ENCODE measurements around the gene CPNE9. TPM values are rescaled to one million over a fixed set of nuclear protein-coding genes. Genes with fewer than 3 reads are reported as not detected.
"Not testable (repeated sequence)": the region's sequence is repeated elsewhere in the genome, so short reads cannot be mapped to it uniquely, and the experiment has no call there.

CPNE9 gene
- polyA plus RNA-seq, 1 of the 3 experiments (the other 2 are of a cell fraction): 0.03 TPM

GRCh38 chr3:9770276-9770812 is 66.7 kb downstream of the CPNE9 start:
- 58% methylated on average over 15 of the region's 15 CpGs for WGBS (ENCODE audit: low lambda C conversion rate)
- H3K27ac ChIP-seq (ENCODE audit: low read depth in 2 of 2, low read length in 1 of 2): no peak overlapping the region
- H3K4me1 ChIP-seq (ENCODE audit: control insufficient read depth in 1 of 2, insufficient read depth in 2 of 2, low read depth in 1 of 2, low read length in 1 of 2): peaks cover 6 to 14% of the 10 kb centered on the region in 2 experiments; a peak in 1 of 4 replicates
- H3F3A ChIP-seq (replicated peaks; ENCODE audit: insufficient read depth): peaks cover 4% of the 10 kb centered on the region
- TF ChIP-seq JUND (IDR thresholded peaks at IDR 0.05): no peak
- no peak for TF ChIP-seq TAF1 (IDR thresholded peaks at IDR 0.05; ENCODE audit: borderline replicate concordance, low read depth, low read length)
- TF ChIP-seq GABPA (IDR thresholded peaks at IDR 0.05; ENCODE audit: low read depth): no peak
- no peak for TF ChIP-seq USF2 (IDR thresholded peaks at IDR 0.05; ENCODE audit: borderline replicate concordance, low read depth, low read length)
- no peak for TF ChIP-seq GATA2 (CRISPR knock-in tag; IDR thresholded peaks at IDR 0.05)
- no peak for TF ChIP-seq PBX3 (IDR thresholded peaks at IDR 0.05)
- no peak for TF ChIP-seq ZBTB33 (IDR thresholded peaks at IDR 0.05; ENCODE audit: borderline replicate concordance, low read depth)
- no peak for TF ChIP-seq TCF12 (IDR thresholded peaks at IDR 0.05)
- no peak for TF ChIP-seq YY1 (IDR thresholded peaks at IDR 0.05; ENCODE audit: low read depth)
- TF ChIP-seq FOXM1 (IDR thresholded peaks at IDR 0.05; ENCODE audit: low read depth): no peak
- no peaks in the 10 kb centered on the region for H3K9me2 ChIP-seq
- H3K9me3 ChIP-seq: no peaks in the 10 kb centered on the region
- DNase-seq: peak; percentile 40
- H3K27me3 ChIP-seq (ENCODE audit: insufficient read depth): no peaks in the 10 kb centered on the region
- peak overlapping the region; percentile 100 for H3K4me2 ChIP-seq
- H3K79me2 ChIP-seq (ENCODE audit: insufficient read depth): peaks cover 3% of the 10 kb centered on the region; the same call in 1 of the 2 replicates
- peak overlapping the region; percentile 64 to 95 for H3K4me3 ChIP-seq (ENCODE audit: low read depth in 2 of 2, low read length in 1 of 2)
- no peaks in the 10 kb centered on the region for H4K20me1 ChIP-seq (ENCODE audit: insufficient read depth)
- ChIA-PET POLR2A (interaction anchor here (0.7 to 3.7 kb wide), 5 partner anchors 8 to 68 kb away, joined by 3 to 20 read pairs (median 4); partner anchors contain the start of genes ARPC4 and OGG1), CTCF (interaction anchor here (1.0 to 1.4 kb wide), 3 partner anchors 15 to 417 kb away, joined by 3 read pairs; no protein-coding TSS in a partner anchor)
- peak overlapping the region; percentile 82 for H3K9ac ChIP-seq
- peak overlapping the region; percentile 96; the same call in 1 of the 2 replicates for H2AFZ ChIP-seq (ENCODE audit: low read depth)
- H3K36me3 ChIP-seq (replicated peaks in 1 of 2; ENCODE audit: control insufficient read depth in 1 of 2, insufficient read depth in 2 of 2, low read length in 1 of 2): peaks cover 0 to 2% of the 10 kb centered on the region in 2 experiments

GRCh38 chr3:9771007-9771406 is 67.4 kb downstream of the CPNE9 start:
- not testable (repeated sequence) for H3K9me3 ChIP-seq; H3K36me3 ChIP-seq (replicated peaks in 1 of 2; ENCODE audit: control insufficient read depth in 1 of 2, insufficient read depth in 2 of 2, low read length in 1 of 2); H3K27ac ChIP-seq (ENCODE audit: low read depth in 2 of 2, low read length in 1 of 2); H3K9me2 ChIP-seq; H2AFZ ChIP-seq (ENCODE audit: low read depth); H3F3A ChIP-seq (replicated peaks; ENCODE audit: insufficient read depth); H3K27me3 ChIP-seq (ENCODE audit: insufficient read depth); DNase-seq; H3K4me2 ChIP-seq; H3K4me3 ChIP-seq (ENCODE audit: low read depth in 2 of 2, low read length in 1 of 2); H3K9ac ChIP-seq; H3K79me2 ChIP-seq (ENCODE audit: insufficient read depth); H4K20me1 ChIP-seq (ENCODE audit: insufficient read depth)
- peaks cover 6 to 14% of the 10 kb centered on the region in 2 experiments; a peak in 1 of 4 replicates for H3K4me1 ChIP-seq (ENCODE audit: control insufficient read depth in 1 of 2, insufficient read depth in 2 of 2, low read depth in 1 of 2, low read length in 1 of 2)
- 91% methylated on average over 2 of the region's 2 CpGs for WGBS (ENCODE audit: low lambda C conversion rate)
- ChIA-PET CTCF (interaction anchor here (1.1 to 1.4 kb wide), 2 partner anchors 15 to 418 kb away, joined by 3 read pairs; no protein-coding TSS in a partner anchor), POLR2A (interaction anchor here (3.7 kb wide), 1 partner anchor 20 kb away, joined by 20 read pairs; the partner anchor contains the start of gene OGG1)
